Measurements from ENCODE around the gene SCN5A. TPM values are rescaled to one million over a fixed set of nuclear protein-coding genes. Genes with fewer than 3 reads are reported as not detected.

SCN5A gene
- total and polyA plus RNA-seq, 2 of the 8 experiments (the other 6 are each of a cell fraction or from before 2014, with no cell fraction given): 4.8 to 11.4 TPM

DNA sequence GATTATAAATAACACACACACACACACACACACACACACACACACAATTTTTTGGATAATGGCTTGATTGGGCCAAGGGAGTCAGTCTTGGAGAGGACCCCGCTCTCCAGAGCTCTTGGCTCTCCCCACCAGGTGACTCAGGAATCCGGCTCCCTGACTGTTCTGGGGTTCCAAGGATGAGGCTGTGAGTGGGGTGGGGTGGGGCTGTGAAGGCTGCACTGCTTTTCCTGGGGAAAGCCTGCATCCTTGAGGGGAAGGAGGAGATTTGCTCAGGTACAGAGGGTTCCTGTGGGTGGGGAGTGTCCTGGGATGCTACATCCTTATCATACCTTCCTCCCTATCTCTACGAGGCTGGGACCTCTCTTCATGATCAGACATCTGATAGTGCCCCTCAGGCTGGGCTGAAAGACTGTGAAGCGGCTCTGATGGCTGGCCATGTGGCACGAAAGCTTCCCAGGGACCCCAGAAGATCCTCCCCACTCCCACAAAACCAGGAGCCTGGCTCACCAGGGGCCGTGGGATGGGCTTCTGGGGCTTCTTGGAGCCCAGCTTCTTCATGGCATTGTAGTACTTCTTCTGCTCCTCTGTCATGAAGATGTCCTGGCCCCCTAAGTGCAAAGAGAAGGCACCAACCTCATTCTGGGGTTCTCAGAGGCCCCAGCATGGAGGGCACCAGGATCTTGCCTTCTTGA lies 94.2 kb downstream of the SCN5A start (continued):
- TF ChIP-seq CTCF (IDR thresholded peaks at IDR 0.05; ENCODE audit: control extremely low read depth in 1 of 3, insufficient read depth in 1 of 3, low read depth in 1 of 3, low read length in 3 of 3) (no peak), BACH1 (IDR thresholded peaks at IDR 0.05; ENCODE audit: low read length) (no peak), TBP (IDR thresholded peaks at IDR 0.05; ENCODE audit: low read depth, low read length) (no peak), TAF1 (IDR thresholded peaks at IDR 0.05; ENCODE audit: low read depth, low read length) (no peak), KDM4A (IDR thresholded peaks at IDR 0.05; ENCODE audit: low read depth, low read length, severe bottlenecking) (no peak), CTBP2 (IDR thresholded peaks at IDR 0.05; ENCODE audit: borderline replicate concordance, insufficient read depth, insufficient read length, low read length) (no peak)
- TF ChIP-seq, protein P1, sequence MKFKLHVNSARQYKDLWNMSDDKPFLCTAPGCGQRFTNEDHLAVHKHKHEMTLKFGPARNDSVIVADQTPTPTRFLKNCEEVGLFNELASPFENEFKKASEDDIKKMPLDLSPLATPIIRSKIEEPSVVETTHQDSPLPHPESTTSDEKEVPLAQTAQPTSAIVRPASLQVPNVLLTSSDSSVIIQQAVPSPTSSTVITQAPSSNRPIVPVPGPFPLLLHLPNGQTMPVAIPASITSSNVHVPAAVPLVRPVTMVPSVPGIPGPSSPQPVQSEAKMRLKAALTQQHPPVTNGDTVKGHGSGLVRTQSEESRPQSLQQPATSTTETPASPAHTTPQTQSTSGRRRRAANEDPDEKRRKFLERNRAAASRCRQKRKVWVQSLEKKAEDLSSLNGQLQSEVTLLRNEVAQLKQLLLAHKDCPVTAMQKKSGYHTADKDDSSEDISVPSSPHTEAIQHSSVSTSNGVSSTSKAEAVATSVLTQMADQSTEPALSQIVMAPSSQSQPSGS (IDR thresholded peaks at IDR 0.05; ENCODE audit: low read length): no peak
